HEK293 (cell line): ENCODE measurements around the gene ALG5.

ENCODE experiments used
- CTCF ChIA-PET: fragments of 350-600 bp; formaldehyde crosslinking; extraction: SDS; loops from one replicate; lab custom pipeline; 2021; ENCODE audit warnings: antibody characterized with exemption; lab: Yijun Ruan, JAX
- POLR2A ChIA-PET: fragments of 300-600 bp; formaldehyde crosslinking; extraction: SDS; loops from one replicate; lab custom pipeline; 2020; ENCODE audit warnings: antibody characterized with exemption, inconsistent platforms; lab: Yijun Ruan, JAX
- H3K27ac ChIP-seq: fragments of 200-500 bp; sonication (Bioruptor generic); 2 replicates; pipeline ENCODE4 v1.5.1; 2014; ENCODE audit warnings: low read depth, low read length, control low read depth, inconsistent platforms; ENCODE audit errors: extremely low read depth
- H3K36me3 ChIP-seq, 2 experiments: fragments of 200-500 bp in 1 of 2; sonication (Bioruptor generic) in 1 of 2; 1 replicate in 1 of 2; 2 replicates in 1 of 2; pipeline ENCODE4 v1.5.1; 2014 to 2017; ENCODE audit warnings: inconsistent platforms in 2 of 2, low read length in 2 of 2; ENCODE audit not compliant: control insufficient read depth in 2 of 2, insufficient read depth in 1 of 2
- H3K4me1 ChIP-seq: fragments of 200-500 bp; sonication (Bioruptor generic); 2 replicates; pipeline ENCODE4 v1.5.1; 2014; ENCODE audit warnings: mild to moderate bottlenecking, low read length, inconsistent platforms; ENCODE audit not compliant: control insufficient read depth, insufficient read depth
- H3K4me3 ChIP-seq: 2 replicates; pipeline ENCODE4 v1.5.1; 2011; ENCODE audit warnings: low read depth, mild to moderate bottlenecking, control low read depth, low read length, moderate library complexity
- H3K9me3 ChIP-seq: fragments of 200-500 bp; sonication (Bioruptor generic); 2 replicates; pipeline ENCODE4 v1.5.1; 2014; ENCODE audit warnings: low read depth, low read length, inconsistent platforms; ENCODE audit not compliant: control insufficient read depth, insufficient read depth
- SP7 ChIP-seq: fragments of 450-650 bp; formaldehyde crosslinking; IDR thresholded peaks from 2 replicates; pipeline ENCODE4 v1.5.1; 2016; ENCODE audit warnings: missing biosample characterization, missing genetic modification characterization
- TCF7L2 ChIP-seq: IDR thresholded peaks from 2 replicates; pipeline ENCODE4 v1.6.1; 2011; ENCODE audit warnings: low read depth, mild to moderate bottlenecking, inconsistent platforms, low read length, moderate library complexity, borderline replicate concordance
- ZBTB17 ChIP-seq: fragments of 450-650 bp; formaldehyde crosslinking; IDR thresholded peaks from 2 replicates; pipeline ENCODE4 v1.5.1; 2016; ENCODE audit warnings: missing biosample characterization, missing genetic modification characterization
- ZFP41 ChIP-seq: fragments of 450-650 bp; formaldehyde crosslinking; IDR thresholded peaks from 2 replicates; pipeline ENCODE4 v1.5.1; 2016; ENCODE audit warnings: missing biosample characterization, missing genetic modification characterization, borderline replicate concordance
- ZNF114 ChIP-seq: fragments of 450-650 bp; formaldehyde crosslinking; IDR thresholded peaks from 2 replicates; pipeline ENCODE4 v1.5.0; 2017; ENCODE audit warnings: missing biosample characterization, missing genetic modification characterization
- ZNF354C ChIP-seq: fragments of 450-650 bp; formaldehyde crosslinking; IDR thresholded peaks from 2 replicates; pipeline ENCODE4 v1.5.1; 2016; ENCODE audit warnings: missing biosample characterization, missing genetic modification characterization, low read depth, borderline replicate concordance
- ZNF394 ChIP-seq: fragments of 450-650 bp; formaldehyde crosslinking; IDR thresholded peaks from 2 replicates; pipeline ENCODE4 v1.5.1; 2016; ENCODE audit warnings: missing biosample characterization, missing genetic modification characterization, mild to moderate bottlenecking, moderate library complexity, borderline replicate concordance
- ZNF510 ChIP-seq: fragments of 450-650 bp; formaldehyde crosslinking; IDR thresholded peaks from 2 replicates; pipeline ENCODE4 v1.5.1; 2018; ENCODE audit warnings: mild to moderate bottlenecking, missing genetic modification characterization, missing biosample characterization; ENCODE audit not compliant: insufficient replicate concordance
- ZNF544 ChIP-seq: fragments of 450-650 bp; formaldehyde crosslinking; IDR thresholded peaks from 2 replicates; pipeline ENCODE4 v1.5.0; 2017; ENCODE audit warnings: missing biosample characterization, missing genetic modification characterization
- ZNF555 ChIP-seq: fragments of 450-650 bp; formaldehyde crosslinking; conservative IDR thresholded peaks from 2 replicates; pipeline ENCODE4 v1.5.1; 2017; ENCODE audit warnings: missing biosample characterization, mild to moderate bottlenecking, missing genetic modification characterization, inconsistent platforms
- ZNF560 ChIP-seq: fragments of 450-650 bp; formaldehyde crosslinking; IDR thresholded peaks from 2 replicates; pipeline ENCODE4 v1.5.1; 2017; ENCODE audit warnings: missing biosample characterization, missing genetic modification characterization, borderline replicate concordance
- ZNF654 ChIP-seq: fragments of 450-650 bp; formaldehyde crosslinking; IDR thresholded peaks from 2 replicates; pipeline ENCODE4 v1.5.1; 2016; ENCODE audit warnings: low read depth, missing biosample characterization, missing genetic modification characterization
- ZNF670 ChIP-seq: fragments of 450-650 bp; formaldehyde crosslinking; IDR thresholded peaks from 2 replicates; pipeline ENCODE4 v1.5.1; 2016; ENCODE audit warnings: missing biosample characterization, missing genetic modification characterization, low read depth
- TF ChIP-seq, protein P1 (sequence below): fragments of 450-650 bp; formaldehyde crosslinking; IDR thresholded peaks from 2 replicates; pipeline ENCODE4 v1.5.1; 2016; ENCODE audit warnings: missing biosample characterization, missing genetic modification characterization
- TF ChIP-seq, protein P2 (sequence below): fragments of 450-650 bp; formaldehyde crosslinking; IDR thresholded peaks from 2 replicates; pipeline ENCODE4 v1.5.1; 2016; ENCODE audit warnings: missing biosample characterization, missing genetic modification characterization
- TF ChIP-seq, protein P3 (sequence below): fragments of 450-650 bp; formaldehyde crosslinking; IDR thresholded peaks from 2 replicates; pipeline ENCODE4 v1.5.1; 2016; ENCODE audit warnings: missing biosample characterization, missing genetic modification characterization
- TF ChIP-seq, protein P4 (sequence below): sonication (generic); formaldehyde crosslinking; IDR thresholded peaks from 2 replicates; pipeline ENCODE4 v1.8.1; 2022; ENCODE audit warnings: mild to moderate bottlenecking, moderate library complexity, missing genetic modification reagents
- TF ChIP-seq, protein P5 (sequence below): fragments of 450-650 bp; formaldehyde crosslinking; IDR thresholded peaks from 2 replicates; pipeline ENCODE4 v1.5.1; 2016; ENCODE audit warnings: missing biosample characterization, missing genetic modification characterization

Gene ALG5

DNA sequence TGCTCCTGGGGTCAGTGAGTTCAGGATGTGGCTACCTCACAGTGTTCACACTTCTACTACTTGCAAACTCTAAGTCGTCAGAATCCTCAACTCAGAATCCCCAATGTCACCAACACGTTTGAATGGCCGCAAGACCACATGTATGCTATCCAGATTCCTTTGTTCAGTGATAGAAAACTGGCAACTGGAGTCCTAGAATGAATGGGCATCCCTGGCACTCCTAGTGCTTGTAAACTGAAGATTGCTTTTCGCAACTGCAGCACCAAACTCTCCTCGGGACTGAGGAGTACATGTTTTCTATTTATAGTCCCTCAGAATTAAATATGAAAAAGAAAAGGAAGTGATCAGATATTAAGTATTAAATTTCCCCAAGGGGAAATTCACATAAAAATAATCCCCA is 84.0 kb downstream of the ALG5 start:
- H3K9me3 ChIP-seq, result no peaks in the 10 kb centered on the region
- H3K4me1 ChIP-seq, result peaks cover 19% of the 10 kb centered on the region
- no peak overlapping the region for H3K4me3 ChIP-seq
- TF ChIP-seq, protein P1, sequence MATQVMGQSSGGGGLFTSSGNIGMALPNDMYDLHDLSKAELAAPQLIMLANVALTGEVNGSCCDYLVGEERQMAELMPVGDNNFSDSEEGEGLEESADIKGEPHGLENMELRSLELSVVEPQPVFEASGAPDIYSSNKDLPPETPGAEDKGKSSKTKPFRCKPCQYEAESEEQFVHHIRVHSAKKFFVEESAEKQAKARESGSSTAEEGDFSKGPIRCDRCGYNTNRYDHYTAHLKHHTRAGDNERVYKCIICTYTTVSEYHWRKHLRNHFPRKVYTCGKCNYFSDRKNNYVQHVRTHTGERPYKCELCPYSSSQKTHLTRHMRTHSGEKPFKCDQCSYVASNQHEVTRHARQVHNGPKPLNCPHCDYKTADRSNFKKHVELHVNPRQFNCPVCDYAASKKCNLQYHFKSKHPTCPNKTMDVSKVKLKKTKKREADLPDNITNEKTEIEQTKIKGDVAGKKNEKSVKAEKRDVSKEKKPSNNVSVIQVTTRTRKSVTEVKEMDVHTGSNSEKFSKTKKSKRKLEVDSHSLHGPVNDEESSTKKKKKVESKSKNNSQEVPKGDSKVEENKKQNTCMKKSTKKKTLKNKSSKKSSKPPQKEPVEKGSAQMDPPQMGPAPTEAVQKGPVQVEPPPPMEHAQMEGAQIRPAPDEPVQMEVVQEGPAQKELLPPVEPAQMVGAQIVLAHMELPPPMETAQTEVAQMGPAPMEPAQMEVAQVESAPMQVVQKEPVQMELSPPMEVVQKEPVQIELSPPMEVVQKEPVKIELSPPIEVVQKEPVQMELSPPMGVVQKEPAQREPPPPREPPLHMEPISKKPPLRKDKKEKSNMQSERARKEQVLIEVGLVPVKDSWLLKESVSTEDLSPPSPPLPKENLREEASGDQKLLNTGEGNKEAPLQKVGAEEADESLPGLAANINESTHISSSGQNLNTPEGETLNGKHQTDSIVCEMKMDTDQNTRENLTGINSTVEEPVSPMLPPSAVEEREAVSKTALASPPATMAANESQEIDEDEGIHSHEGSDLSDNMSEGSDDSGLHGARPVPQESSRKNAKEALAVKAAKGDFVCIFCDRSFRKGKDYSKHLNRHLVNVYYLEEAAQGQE (tag by site-specific recombination), result no peak
- TF ChIP-seq ZNF560 (tag by site-specific recombination) (no peak), TCF7L2 (no peak), ZNF555 (tag by site-specific recombination) (no peak), ZNF654 (tag by site-specific recombination) (no peak)
- TF ChIP-seq, protein P2, sequence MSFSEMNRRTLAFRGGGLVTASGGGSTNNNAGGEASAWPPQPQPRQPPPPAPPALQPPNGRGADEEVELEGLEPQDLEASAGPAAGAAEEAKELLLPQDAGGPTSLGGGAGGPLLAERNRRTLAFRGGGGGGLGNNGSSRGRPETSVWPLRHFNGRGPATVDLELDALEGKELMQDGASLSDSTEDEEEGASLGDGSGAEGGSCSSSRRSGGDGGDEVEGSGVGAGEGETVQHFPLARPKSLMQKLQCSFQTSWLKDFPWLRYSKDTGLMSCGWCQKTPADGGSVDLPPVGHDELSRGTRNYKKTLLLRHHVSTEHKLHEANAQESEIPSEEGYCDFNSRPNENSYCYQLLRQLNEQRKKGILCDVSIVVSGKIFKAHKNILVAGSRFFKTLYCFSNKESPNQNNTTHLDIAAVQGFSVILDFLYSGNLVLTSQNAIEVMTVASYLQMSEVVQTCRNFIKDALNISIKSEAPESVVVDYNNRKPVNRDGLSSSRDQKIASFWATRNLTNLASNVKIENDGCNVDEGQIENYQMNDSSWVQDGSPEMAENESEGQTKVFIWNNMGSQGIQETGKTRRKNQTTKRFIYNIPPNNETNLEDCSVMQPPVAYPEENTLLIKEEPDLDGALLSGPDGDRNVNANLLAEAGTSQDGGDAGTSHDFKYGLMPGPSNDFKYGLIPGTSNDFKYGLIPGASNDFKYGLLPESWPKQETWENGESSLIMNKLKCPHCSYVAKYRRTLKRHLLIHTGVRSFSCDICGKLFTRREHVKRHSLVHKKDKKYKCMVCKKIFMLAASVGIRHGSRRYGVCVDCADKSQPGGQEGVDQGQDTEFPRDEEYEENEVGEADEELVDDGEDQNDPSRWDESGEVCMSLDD (tag by site-specific recombination), result no peak
- TF ChIP-seq, protein P3, sequence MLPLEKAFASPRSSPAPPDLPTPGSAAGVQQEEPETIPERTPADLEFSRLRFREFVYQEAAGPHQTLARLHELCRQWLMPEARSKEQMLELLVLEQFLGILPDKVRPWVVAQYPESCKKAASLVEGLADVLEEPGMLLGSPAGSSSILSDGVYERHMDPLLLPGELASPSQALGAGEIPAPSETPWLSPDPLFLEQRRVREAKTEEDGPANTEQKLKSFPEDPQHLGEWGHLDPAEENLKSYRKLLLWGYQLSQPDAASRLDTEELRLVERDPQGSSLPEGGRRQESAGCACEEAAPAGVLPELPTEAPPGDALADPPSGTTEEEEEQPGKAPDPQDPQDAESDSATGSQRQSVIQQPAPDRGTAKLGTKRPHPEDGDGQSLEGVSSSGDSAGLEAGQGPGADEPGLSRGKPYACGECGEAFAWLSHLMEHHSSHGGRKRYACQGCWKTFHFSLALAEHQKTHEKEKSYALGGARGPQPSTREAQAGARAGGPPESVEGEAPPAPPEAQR (tag by site-specific recombination), result no peak
- ChIA-PET CTCF (no interaction called here), POLR2A (no interaction called here)
- no peak overlapping the region for H3K27ac ChIP-seq
- H3K36me3 ChIP-seq, result no peaks in the 10 kb centered on the region

DNA sequence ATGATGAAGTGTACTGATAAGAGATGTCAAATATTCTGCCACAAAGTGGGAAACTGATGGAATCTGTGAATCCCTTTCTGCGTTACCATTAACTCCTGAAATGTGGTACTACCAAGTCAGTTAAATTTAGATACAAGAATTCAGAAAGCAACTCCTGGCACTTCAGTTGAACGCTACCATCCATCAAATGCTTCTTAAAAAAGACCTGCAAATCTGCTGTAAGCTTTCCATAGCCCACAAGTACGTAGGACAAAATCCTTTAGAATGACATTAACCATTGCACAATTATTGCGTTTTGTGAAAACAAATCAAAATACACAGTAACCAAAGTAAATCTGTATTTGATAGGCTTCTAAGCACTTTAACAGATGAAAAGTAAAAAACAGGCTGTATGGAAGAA is 84.5 kb downstream of the ALG5 start:
- H3K36me3 ChIP-seq, result no peaks in the 10 kb centered on the region
- POLR2A ChIA-PET, result no interaction called here
- TF ChIP-seq ZNF354C (tag by site-specific recombination) (no peak), ZFP41 (no peak), ZNF544 (tag by site-specific recombination) (no peak), ZNF114 (tag by site-specific recombination) (no peak), ZNF670 (tag by site-specific recombination) (no peak), SP7 (tag by site-specific recombination) (no peak), ZNF510 (tag by site-specific recombination) (no peak), ZBTB17 (tag by site-specific recombination) (no peak), ZNF394 (tag by site-specific recombination) (no peak)
- TF ChIP-seq, protein P4, sequence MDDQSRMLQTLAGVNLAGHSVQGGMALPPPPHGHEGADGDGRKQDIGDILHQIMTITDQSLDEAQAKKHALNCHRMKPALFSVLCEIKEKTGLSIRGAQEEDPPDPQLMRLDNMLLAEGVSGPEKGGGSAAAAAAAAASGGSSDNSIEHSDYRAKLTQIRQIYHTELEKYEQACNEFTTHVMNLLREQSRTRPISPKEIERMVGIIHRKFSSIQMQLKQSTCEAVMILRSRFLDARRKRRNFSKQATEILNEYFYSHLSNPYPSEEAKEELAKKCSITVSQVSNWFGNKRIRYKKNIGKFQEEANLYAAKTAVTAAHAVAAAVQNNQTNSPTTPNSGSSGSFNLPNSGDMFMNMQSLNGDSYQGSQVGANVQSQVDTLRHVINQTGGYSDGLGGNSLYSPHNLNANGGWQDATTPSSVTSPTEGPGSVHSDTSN (CRISPR knock-in tag), result no peak
- TF ChIP-seq, protein P5, sequence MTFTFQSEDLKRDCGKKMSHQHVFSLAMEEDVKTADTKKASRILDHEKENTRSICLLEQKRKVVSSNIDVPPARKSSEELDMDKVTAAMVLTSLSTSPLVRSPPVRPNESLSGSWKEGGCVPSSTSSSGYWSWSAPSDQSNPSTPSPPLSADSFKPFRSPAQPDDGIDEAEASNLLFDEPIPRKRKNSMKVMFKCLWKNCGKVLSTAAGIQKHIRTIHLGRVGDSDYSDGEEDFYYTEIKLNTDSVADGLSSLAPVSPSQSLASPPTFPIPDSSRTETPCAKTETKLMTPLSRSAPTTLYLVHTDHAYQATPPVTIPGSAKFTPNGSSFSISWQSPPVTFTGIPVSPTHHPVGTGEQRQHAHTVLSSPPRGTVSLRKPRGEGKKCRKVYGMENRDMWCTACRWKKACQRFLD (tag by site-specific recombination), result no peak
- TF ChIP-seq, all 188 proteins: peak for 0
- H3K9me3 ChIP-seq, result no peaks in the 10 kb centered on the region
- CTCF ChIA-PET, result no interaction called here
- H3K27ac ChIP-seq, result no peak overlapping the region
- H3K4me1 ChIP-seq, result peaks cover 19% of the 10 kb centered on the region
- no peak overlapping the region for H3K4me3 ChIP-seq
